ENCODE results near the gene REM2.

Gene REM2

GRCh38 chr14:22896760-22897159 lies 13.7 kb downstream of the REM2 start:
- Histone ChIP-seq H3K9me3 (ENCODE audit: control insufficient read depth, insufficient read depth, low read length) (no peaks in the 10 kb centered on the region), H3K27me3 (ENCODE audit: control insufficient read depth, low read length) (no peaks in the 10 kb centered on the region), H3K36me3 (ENCODE audit: control insufficient read depth, low read length) (peaks cover 32% of the 10 kb centered on the region), H3F3A (ENCODE audit: control insufficient read depth, insufficient read depth) (peaks cover 20% of the 10 kb centered on the region), H3K27ac (ENCODE audit: low read depth, low read length) (no peak overlapping the region), H3K79me2 (ENCODE audit: control insufficient read depth, low read length) (no peaks in the 10 kb centered on the region), H3K4me2 (ENCODE audit: low read length) (no peak overlapping the region), H4K20me1 (ENCODE audit: control insufficient read depth, insufficient read depth, low read depth, low read length) (peaks cover 2% of the 10 kb centered on the region; the same call in 1 of the 2 replicates), H3K4me1 (ENCODE audit: control insufficient read depth, low read length) (peaks cover 29% of the 10 kb centered on the region), H3K9me2 (replicated peaks; ENCODE audit: control insufficient read depth, low read length) (no peaks in the 10 kb centered on the region), H3K4me3 (ENCODE audit: low read length) (no peak overlapping the region)
- no peak for TF ChIP-seq EZH2phosphoT487 (IDR thresholded peaks at IDR 0.05; ENCODE audit: borderline replicate concordance, low read length)
- no peak for TF ChIP-seq CTCF (IDR thresholded peaks at IDR 0.05; ENCODE audit: low read depth, low read length, poor library complexity, severe bottlenecking)

DNA sequence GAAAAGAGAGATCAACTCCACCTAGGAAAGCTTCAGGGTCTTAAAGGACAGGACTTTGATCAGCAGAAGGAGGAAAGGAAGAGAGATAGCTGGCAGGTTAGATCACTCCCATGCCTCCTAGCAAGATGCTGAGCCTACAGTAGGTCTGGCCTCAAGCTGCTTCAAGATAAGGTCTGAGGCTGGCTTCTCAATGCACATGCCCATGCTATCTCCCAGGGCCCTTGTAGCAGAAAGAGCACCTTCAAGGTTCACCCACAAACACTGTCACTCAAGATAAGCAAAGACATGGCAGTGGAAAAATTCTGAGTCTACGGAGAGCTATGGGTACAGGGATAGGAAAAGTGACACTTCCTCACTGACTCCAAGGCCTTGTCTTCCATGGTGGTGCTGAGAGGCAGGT lies 14.3 kb downstream of the REM2 start:
- Histone ChIP-seq H4K20me1 (ENCODE audit: control insufficient read depth, insufficient read depth, low read depth, low read length) (peaks cover 2% of the 10 kb centered on the region; the same call in 1 of the 2 replicates), H3K36me3 (ENCODE audit: control insufficient read depth, low read length) (peaks cover 38% of the 10 kb centered on the region), H3K9me3 (ENCODE audit: control insufficient read depth, insufficient read depth, low read length) (no peaks in the 10 kb centered on the region), H3K27me3 (ENCODE audit: control insufficient read depth, low read length) (no peaks in the 10 kb centered on the region), H3K9me2 (replicated peaks; ENCODE audit: control insufficient read depth, low read length) (no peaks in the 10 kb centered on the region), H3K27ac (ENCODE audit: low read depth, low read length) (no peak overlapping the region), H3F3A (ENCODE audit: control insufficient read depth, insufficient read depth) (peaks cover 20% of the 10 kb centered on the region), H3K79me2 (ENCODE audit: control insufficient read depth, low read length) (no peaks in the 10 kb centered on the region), H3K4me3 (ENCODE audit: low read length) (no peak overlapping the region), H3K4me2 (ENCODE audit: low read length) (no peak overlapping the region), H3K4me1 (ENCODE audit: control insufficient read depth, low read length) (peaks cover 29% of the 10 kb centered on the region)
- no peak for TF ChIP-seq EZH2phosphoT487 (IDR thresholded peaks at IDR 0.05; ENCODE audit: borderline replicate concordance, low read length)
- no peak for TF ChIP-seq CTCF (IDR thresholded peaks at IDR 0.05; ENCODE audit: low read depth, low read length, poor library complexity, severe bottlenecking)

- no peaks in the 10 kb centered on the region for H3K9me3 ChIP-seq (ENCODE audit: control insufficient read depth, insufficient read depth, low read length)
- no peaks in the 10 kb centered on the region for H3K79me2 ChIP-seq (ENCODE audit: control insufficient read depth, low read length)
- H3F3A ChIP-seq (ENCODE audit: control insufficient read depth, insufficient read depth), result peaks cover 20% of the 10 kb centered on the region
- no peaks in the 10 kb centered on the region for H3K27me3 ChIP-seq (ENCODE audit: control insufficient read depth, low read length)
- peaks cover 46% of the 10 kb centered on the region for H3K36me3 ChIP-seq (ENCODE audit: control insufficient read depth, low read length)
- TF ChIP-seq EZH2phosphoT487 (IDR thresholded peaks at IDR 0.05; ENCODE audit: borderline replicate concordance, low read length) (no peak), CTCF (IDR thresholded peaks at IDR 0.05; ENCODE audit: low read depth, low read length, poor library complexity, severe bottlenecking) (no peak)
- H3K4me2 ChIP-seq (ENCODE audit: low read length), result no peak overlapping the region
- no peaks in the 10 kb centered on the region for H3K9me2 ChIP-seq (replicated peaks; ENCODE audit: control insufficient read depth, low read length)
- no peak overlapping the region for H3K27ac ChIP-seq (ENCODE audit: low read depth, low read length)
- peaks cover 2% of the 10 kb centered on the region; the same call in 1 of the 2 replicates for H4K20me1 ChIP-seq (ENCODE audit: control insufficient read depth, insufficient read depth, low read depth, low read length)
- no peak overlapping the region for H3K4me3 ChIP-seq (ENCODE audit: low read length)
- H3K4me1 ChIP-seq (ENCODE audit: control insufficient read depth, low read length), result peaks cover 18% of the 10 kb centered on the region
These were observed 15.5 kb downstream of the REM2 start for GRCh38 chr14:22898302-22899090.

Measured in DOHH2 (cell line).